HG03469 (cell line): ENCODE results near the gene MYO1B.

Experiments used
- ATAC-seq: cut with Tn5 transposase; IDR thresholded peaks from one replicate; pipeline ENCODE4 v1.9.1; 2021; ENCODE audit warnings: mild to moderate bottlenecking, moderate library complexity, moderate number of reproducible peaks; ENCODE audit not compliant: unreplicated experiment

Gene MYO1B

DNA sequence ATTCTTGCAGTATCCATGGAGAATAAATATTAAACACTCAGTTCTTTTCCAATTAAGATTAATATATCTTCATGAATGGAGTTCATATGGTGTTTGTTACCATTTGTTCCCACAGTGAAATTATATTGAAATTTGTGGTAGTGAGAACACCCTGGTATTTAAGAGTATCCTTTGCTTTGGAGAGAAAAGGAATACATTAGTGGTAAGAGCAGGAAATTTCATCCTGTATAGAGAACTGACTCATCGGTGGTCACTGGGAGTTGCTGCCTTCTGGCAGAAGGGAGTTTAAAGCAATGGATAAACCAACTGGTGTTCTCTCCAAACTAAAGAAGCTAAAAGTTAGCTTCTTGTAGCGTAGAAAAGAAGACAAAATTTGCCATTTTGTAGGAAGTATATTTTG lies 107.3 kb downstream of the MYO1B start:
- no peak for ATAC-seq

- no peak for ATAC-seq
Observed at GRCh38 chr2:191355170-191355758, 110.1 kb downstream of the MYO1B start.

DNA sequence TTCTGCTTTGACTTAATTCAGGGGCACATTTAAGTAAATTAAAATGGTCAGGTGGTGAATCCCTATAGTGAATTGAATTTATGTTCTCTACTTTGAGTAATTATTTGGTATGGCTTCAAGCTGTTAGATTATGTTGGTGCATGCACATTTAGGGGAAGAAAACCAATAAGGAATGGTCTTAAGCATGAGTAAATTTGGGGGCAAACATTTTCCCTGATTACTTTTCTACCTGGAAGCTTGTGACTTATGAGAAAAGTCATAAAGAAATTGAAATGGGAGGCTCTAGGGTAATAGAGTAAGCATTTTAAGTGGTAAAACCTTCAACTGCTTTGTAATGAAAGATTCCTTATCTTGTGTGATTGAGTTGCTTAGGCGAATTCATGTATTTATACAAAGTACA lies 112.5 kb downstream of the MYO1B start:
- no peak for ATAC-seq

- ATAC-seq: no peak
Observed at GRCh38 chr2:191358325-191359025, 113.3 kb downstream of the MYO1B start.

GRCh38 chr2:191359133-191359532 lies 113.9 kb downstream of the MYO1B start:
- ATAC-seq: no peak

DNA sequence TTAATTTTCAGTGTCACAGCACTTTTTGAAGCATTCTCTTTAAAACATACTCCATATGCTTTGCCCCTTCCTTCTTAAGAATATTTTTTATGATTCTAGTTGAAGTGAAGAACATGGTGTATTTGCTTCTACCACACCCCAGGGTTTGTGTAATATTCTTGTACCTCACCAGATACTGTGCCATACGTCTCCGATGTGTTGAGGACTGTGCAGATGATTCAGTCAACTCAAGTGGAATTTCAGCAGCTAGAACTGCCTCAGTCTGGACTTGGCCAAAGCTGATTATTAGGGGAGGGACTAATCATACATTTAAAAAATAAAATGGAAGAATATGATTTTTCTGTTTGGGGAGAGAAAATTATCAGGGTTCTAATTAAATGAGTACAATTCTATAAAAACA lies 115.7 kb downstream of the MYO1B start:
- ATAC-seq: no peak

GRCh38 chr2:191362841-191363240 lies 117.6 kb downstream of the MYO1B start:
- no peak for ATAC-seq

DNA sequence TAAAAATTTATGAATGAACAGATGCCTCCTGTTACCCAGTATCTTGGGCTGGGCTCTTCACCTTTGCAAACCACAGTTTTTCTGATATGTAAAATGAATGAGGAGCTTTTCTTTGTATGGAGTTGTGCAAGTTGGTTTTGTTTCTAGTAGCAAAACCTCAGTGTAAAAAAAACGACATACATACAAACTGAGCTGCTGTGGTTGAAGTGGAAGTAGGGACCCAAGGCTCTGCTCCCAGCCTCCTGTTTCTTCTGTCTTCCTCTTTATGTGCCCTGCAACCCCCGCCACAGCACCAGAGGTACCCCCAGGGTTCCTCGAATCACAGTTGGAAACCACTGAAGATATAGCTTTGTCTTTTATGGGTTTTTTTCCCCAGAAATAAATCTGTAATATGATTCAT lies 118.1 kb downstream of the MYO1B start:
- ATAC-seq: no peak

- ATAC-seq: no peak
Observed at GRCh38 chr2:191365089-191365488, 119.9 kb downstream of the MYO1B start.

DNA sequence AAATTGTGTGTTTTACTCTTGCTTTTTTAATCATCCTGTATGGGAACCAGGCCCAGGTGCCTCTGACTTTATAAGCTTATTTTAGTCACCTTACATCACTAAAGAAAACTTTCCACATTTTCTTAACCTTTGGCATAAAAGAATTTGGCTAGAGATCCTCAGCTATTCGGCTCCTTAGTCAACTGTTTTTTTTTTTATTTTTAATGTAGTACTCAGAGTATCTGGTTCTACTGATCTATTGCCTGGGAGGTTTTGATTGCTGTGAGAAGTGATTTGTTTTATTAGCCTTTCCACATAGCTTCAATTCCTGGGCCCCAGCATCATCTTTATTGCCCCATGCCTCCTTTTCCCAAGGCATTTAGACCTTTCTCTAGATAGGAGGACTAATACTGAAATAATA lies 121.0 kb downstream of the MYO1B start:
- ATAC-seq: no peak

DNA sequence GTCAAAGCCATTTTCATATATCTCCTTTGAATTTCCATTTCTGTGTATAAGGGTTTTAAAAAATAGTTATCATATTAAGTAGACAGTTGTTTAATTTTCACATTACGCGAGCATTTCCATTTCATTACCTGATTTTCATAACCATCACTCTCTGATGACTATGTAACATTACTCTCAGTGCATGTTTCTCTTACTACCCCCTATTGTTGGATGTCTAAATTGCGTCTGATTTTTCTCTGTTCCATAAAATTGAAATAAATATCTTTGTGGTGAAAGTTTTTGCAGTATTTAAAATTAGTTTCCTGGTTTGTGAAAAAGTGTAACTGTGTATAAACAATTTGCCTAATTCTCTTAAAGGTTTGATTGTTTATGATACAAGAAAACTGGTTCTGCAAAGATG lies 123.8 kb downstream of the MYO1B start:
- ATAC-seq: no peak

DNA sequence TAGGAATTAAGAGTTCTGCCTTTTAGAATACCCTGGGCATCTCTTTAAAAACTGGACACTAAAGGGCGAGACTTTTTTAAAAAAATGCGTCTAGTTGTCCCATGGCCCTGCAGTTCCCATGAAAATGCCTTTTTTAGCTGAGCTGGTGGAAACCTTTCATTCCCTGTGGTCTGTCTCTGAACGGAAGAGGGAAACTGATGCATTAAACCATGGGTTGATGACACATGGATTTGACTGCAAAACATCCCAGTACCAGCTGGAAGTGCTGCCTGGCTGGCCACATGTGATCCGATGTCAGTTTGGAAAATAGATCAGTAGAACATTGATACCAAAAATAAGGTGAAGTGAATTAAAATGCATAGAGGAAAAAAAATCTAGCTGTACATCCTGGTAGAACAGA lies 129.2 kb downstream of the MYO1B start:
- ATAC-seq: no peak

GRCh38 chr2:191374939-191375338 lies 129.7 kb downstream of the MYO1B start:
- ATAC-seq: no peak

- peak; percentile 78 for ATAC-seq
Observed at GRCh38 chr2:191376981-191377629, 131.9 kb downstream of the MYO1B start.

DNA sequence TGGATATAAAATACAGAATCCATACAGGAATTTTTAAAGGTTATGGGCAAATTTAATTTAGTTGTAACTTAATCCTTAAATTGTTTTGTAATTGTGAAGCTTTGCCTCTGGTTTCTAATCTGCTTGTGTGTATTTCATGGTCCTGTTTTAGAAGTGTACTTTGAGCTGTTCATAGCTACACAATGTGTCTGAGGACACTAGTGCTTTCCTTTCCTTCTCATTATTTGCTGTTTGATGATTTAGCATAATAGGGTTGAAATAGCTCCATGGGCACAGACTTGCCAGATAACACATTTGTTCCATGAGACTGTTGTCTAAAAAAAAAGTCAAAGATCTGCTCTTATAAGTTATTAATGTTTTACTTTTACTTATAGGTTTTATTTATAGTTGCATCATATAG lies 134.2 kb downstream of the MYO1B start:
- ATAC-seq: no peak

DNA sequence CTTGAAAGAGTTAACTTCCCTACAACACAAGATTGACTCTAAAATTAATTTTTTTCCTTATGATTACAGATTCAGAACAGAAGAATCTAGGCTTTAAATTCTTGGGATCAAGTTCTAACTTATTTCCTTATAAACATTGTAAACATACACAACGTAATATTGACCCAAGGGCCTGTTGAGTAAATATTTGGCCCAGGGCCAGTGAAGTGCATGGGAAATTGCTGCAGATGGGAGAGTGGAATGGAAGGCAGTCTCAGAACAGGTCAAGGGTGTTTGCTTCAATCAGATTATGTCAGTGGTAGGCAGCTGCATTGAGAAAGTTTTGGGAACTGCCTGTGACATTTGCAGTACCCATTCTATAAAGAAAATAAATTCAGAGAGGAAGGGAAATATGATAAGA lies 137.6 kb downstream of the MYO1B start:
- no peak for ATAC-seq

GRCh38 chr2:191383486-191383885 lies 138.3 kb downstream of the MYO1B start:
- no peak for ATAC-seq

DNA sequence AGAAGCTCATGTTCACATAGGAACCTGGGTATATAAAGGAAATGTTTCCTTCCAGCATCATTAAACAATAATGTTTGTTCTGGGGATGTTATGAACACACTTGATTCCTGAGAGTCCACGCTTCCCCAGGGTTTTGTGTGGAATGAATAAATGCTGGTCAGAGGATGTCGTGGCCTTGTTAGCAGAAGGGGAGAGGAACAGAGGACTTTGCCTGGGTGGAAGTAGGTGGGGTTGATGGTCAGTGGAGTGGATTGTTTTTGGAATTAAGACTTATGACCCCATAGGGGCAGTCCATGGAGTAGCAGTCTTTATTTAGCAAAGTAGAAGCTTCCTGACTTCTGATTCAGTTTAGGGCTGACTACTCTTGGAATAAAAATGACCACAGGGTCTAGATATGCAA lies 139.6 kb downstream of the MYO1B start:
- no peak for ATAC-seq

DNA sequence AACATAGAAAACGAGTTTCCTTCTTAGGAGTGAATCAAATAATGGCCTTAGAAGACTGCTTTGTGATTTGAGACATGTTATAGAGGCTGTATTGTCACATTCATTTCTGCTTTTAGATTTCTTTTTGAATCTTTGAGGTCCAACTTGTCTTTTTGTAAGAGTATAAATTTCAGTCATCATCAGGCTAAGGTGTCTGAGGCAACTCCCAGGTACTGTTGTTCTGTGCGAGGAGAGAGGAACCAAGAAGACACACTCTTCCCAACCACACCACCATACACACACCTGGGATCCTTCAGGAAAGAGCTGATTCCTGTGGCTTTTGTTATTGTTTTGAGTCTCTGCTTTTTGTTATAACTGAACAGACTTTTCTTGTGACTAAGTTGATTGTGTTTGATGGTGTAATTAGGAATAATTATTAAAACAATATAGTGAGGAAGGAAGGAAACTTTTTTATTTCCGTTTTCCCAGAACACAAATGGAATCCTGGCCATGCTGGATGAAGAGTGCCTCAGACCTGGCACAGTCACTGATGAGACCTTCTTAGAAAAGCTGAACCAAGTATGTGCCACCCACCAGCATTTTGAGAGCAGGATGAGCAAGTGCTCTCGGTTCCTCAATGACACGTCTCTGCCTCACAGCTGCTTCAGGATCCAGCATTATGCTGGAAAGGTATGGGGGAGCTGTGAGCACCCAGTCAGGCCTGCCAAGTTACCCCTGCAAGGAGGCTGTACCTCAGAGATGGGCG lies 140.4 kb downstream of the MYO1B start:
- ATAC-seq: no peak

DNA sequence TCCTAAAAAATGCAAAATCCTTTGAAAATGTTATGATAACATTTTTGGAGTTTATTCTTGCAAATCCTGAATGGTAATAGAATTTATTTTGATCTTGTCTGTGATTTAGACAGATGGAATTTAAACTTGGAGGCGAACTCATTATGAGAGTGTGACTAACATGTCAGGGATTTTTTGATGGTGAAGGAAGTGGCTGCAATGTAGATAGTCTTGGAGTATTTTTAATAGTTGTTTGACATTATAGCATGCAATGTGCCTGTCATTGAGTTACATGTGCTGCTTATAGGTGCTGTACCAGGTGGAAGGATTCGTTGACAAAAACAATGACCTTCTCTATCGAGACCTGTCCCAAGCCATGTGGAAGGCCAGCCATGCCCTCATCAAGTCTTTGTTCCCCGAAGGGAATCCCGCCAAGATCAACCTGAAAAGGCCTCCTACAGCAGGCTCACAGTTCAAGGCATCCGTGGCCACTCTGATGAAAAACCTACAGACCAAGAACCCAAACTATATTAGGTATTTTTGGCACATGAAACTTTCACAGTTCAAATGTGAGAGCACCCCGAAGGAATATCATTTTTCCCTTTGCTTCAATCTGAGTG lies 141.8 kb downstream of the MYO1B start:
- no peak for ATAC-seq

GRCh38 chr2:191389288-191389687 lies 144.1 kb downstream of the MYO1B start:
- ATAC-seq: no peak
